ENCODE measurements around the gene FAT3.

Gene FAT3

DNA sequence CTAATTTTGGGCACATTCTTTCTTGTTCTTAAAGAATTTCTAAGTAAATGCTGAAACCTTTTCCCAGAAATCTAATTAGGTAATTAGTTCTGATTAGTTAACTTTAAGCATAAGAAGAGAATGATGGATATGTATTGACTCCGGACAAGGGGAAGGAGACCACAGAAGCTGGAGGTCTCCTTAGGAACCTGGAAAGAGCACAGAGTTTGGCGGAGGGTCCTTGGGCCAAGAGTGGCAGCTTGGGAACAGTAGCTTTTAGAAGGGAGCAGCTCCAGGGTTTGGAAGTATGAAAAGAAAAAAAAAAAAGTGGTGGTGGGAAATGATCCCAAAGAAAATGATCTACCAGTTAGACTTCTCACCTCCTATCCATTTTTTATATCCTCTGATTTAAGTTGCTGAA lies 42.7 kb downstream of the FAT3 start:
- FAIRE-seq: no peak
- no peak for DNase-seq (ENCODE audit: insufficient read length)
- no peak for TF ChIP-seq POLR2A (IDR thresholded peaks at IDR 0.05; ENCODE audit: low read depth, low read length)
- no peak for TF ChIP-seq POLR2AphosphoS5 (IDR thresholded peaks at IDR 0.05; ENCODE audit: low read depth, low read length)
- TF ChIP-seq TAF1 (IDR thresholded peaks at IDR 0.05; ENCODE audit: borderline replicate concordance, low read depth, low read length): no peak

DNA sequence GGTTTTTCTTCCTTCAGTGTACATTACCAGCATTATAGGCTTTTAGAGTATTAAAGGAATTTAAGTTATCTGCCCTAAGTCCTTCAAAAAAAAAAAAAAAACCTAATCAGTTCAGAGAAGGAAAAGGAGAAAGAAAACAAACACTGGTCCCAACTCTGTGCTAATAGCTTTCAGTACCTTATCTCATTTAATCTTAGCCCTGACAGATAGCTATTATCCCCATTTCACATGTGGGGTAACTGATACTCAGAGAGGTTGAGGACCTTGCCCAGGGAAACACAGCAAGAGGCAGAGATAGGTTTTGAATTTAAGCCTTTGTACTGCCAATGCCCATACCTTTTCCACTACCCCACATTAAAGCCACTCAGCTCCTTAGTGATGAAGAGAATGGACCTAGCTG lies 43.4 kb downstream of the FAT3 start:
- FAIRE-seq: no peak
- TF ChIP-seq POLR2AphosphoS5 (IDR thresholded peaks at IDR 0.05; ENCODE audit: low read depth, low read length) (no peak), TAF1 (IDR thresholded peaks at IDR 0.05; ENCODE audit: borderline replicate concordance, low read depth, low read length) (no peak), POLR2A (IDR thresholded peaks at IDR 0.05; ENCODE audit: low read depth, low read length) (no peak)
- DNase-seq (ENCODE audit: insufficient read length): no peak

DNA sequence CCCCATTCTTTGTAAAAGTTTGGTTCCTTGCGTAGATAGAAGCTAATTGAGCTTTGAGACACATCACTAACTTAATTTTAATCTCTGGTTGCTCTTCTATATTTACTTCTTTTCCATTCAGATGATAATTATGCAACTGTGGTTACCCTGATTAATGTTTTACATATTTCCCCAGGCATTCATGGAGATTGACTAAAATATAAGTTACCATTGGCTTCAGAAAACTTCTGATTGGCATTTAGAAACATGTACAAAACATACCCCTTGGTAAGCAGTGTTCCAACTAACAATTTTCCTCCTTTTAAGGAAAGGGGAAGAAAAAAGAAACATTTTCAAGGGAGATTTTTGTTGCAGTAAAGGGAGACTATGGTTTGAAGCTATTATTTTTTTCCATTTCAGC lies 43.9 kb downstream of the FAT3 start:
- no peak for DNase-seq (ENCODE audit: insufficient read length)
- no peak for TF ChIP-seq POLR2AphosphoS5 (IDR thresholded peaks at IDR 0.05; ENCODE audit: low read depth, low read length)
- FAIRE-seq: no peak

DNA sequence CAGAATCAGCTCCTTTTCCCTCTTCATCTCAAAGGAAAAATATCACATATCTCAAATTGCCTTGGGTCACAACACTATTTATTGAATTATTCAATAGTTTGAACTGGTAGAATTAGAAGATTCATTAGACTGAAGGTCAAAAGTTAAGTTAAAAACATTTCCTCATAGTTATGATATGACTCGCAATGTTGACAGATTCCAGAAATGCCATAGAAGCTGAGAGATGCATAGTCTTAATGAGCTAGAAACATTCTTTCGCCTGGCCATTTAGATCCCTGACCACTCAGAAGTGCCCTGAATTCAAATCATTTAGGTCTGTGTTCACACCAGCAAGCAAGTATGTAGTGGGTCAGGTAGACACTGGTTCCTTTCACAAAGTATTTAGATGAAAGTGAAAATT lies 44.4 kb downstream of the FAT3 start:
- TF ChIP-seq POLR2AphosphoS5 (IDR thresholded peaks at IDR 0.05; ENCODE audit: low read depth, low read length): no peak
- TF ChIP-seq POLR2A (IDR thresholded peaks at IDR 0.05; ENCODE audit: low read depth, low read length): no peak
- no peak for TF ChIP-seq TAF1 (IDR thresholded peaks at IDR 0.05; ENCODE audit: borderline replicate concordance, low read depth, low read length)
- DNase-seq (ENCODE audit: insufficient read length) (no peak), FAIRE-seq (no peak)

DNA sequence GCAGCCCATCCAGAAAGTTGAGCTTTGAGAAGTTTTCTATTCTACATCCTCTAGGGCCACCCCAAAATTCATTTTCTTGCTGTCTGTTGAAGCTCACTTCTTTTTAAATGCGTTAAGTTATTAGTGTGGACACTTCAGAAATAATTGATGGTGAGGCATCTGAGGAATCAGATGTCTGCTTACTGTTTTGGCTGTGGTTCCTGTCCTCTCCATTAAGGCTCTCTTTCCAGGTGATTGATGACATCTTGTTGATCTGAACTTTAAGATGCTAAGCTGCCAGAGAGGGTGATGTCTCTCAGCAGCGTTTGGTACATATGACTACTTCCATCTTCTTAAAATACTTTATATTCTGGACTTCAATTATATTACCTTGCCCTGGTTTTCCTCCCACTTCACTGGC lies 45.2 kb downstream of the FAT3 start:
- TF ChIP-seq POLR2A (IDR thresholded peaks at IDR 0.05; ENCODE audit: low read depth, low read length): no peak
- no peak for TF ChIP-seq POLR2AphosphoS5 (IDR thresholded peaks at IDR 0.05; ENCODE audit: low read depth, low read length)
- no peak for TF ChIP-seq TAF1 (IDR thresholded peaks at IDR 0.05; ENCODE audit: borderline replicate concordance, low read depth, low read length)
- DNase-seq (ENCODE audit: insufficient read length) (no peak), FAIRE-seq (no peak)

DNA sequence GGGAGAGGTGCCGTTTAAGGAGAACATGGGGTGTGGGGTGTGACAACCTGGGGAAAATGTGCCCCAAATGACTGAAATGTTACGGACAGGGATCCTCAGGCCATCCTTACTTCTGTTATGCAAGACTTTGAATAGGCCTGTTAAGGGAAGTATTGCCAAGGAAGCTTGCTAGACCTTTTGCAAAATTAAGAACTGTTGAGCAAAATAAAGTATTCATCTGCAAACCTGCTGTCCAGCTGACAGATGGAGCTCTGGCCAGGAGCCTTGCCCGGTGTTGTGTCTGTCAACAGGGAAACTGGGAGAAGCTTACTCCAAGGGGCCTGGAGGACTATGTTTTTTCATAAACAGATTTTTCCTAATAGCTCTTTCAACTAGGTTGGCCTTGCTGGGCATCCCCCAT lies 48.0 kb downstream of the FAT3 start:
- no peak for DNase-seq (ENCODE audit: insufficient read length)
- FAIRE-seq: no peak

More for the DNA sequence above, 48.0 kb downstream of the FAT3 start:
- TF ChIP-seq POLR2A (IDR thresholded peaks at IDR 0.05; ENCODE audit: low read depth, low read length) (no peak), POLR2AphosphoS5 (IDR thresholded peaks at IDR 0.05; ENCODE audit: low read depth, low read length) (no peak), TAF1 (IDR thresholded peaks at IDR 0.05; ENCODE audit: borderline replicate concordance, low read depth, low read length) (no peak)
